ENCODE results near the gene PCBP1.

- TF ChIP-seq CTCF (IDR thresholded peaks at IDR 0.05) (no peak), POLR2A (IDR thresholded peaks at IDR 0.05) (no peak)
Observed at GRCh38 chr2:70061317-70061716, 26.0 kb upstream of the PCBP1 start.

Measured in transverse colon (tissue), 3 donors.